OCI-LY3 (cell line): Measurements from ENCODE around the gene SETDB2.

Experiments
- CTCF ChIP-seq: fragments of 200-600, 300-600 bp; sonication (generic); IDR thresholded peaks from 2 replicates; pipeline ENCODE4 v1.5.1; 2014; ENCODE audit warnings: antibody characterized with exemption, low read length, low read depth
- EZH2phosphoT487 ChIP-seq: fragments of 200-600 bp; shearing (Covaris generic); IDR thresholded peaks from 2 replicates; pipeline ENCODE4 v1.6.1; 2018; ENCODE audit warnings: antibody characterized with exemption, mixed run types, low read depth

DNA sequence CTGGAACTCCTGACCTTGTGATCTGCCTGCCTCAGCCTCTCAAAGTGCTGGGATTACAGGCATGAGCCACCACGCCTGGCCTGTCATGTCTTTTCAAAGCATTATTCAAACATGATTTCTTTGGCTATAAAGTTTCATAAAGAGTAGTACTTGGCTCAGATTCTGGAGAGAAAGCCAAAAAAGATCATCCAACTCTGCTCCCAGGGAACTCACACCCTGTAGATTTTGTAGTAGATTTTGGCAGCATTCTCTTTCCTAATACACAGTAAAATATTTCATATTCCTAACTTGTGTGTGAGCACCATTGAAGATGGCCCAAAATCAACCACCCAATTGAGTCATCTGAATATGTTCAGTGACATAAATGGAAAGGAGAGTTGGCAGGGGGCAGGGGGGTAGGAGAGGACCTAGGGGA, 48.6 kb upstream of the SETDB2 start:
- TF ChIP-seq CTCF, result no peak
- no peak for TF ChIP-seq EZH2phosphoT487
